ENCODE measurements around the gene TBC1D16.

TBC1D16 gene

DNA sequence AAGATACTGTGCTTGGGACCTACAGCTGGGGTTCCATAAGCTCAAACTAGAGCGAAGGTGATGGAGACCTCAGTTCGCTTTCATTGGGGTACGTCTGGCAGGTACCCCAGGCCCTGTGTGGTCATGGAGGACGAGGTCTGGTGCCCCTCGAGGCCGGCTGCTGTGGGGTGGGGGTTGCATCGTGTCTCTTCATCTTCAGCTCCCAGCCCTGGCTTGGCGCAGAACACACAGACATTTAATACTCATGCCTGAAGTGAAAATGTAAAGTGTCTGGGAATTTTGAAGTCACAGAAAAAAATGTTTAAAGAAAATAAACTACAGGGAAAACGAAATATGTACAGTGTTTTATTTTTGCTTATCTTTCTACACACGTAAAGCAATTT is 80.5 kb downstream of the TBC1D16 start:
- CTCF ChIA-PET, result interaction anchor here (0.8 to 1.0 kb wide), 2 partner anchors 10 to 15 kb away, joined by 3 to 4 read pairs; no protein-coding TSS in a partner anchor
- TF ChIP-seq CTCF (IDR thresholded peaks at IDR 0.05; ENCODE audit: control extremely low read depth, extremely low read depth, low read depth, missing control alignments), result no peak
- DNase-seq (ENCODE audit: extremely low spot score), result no peak
- POLR2A ChIA-PET, result no interaction called here

DNA sequence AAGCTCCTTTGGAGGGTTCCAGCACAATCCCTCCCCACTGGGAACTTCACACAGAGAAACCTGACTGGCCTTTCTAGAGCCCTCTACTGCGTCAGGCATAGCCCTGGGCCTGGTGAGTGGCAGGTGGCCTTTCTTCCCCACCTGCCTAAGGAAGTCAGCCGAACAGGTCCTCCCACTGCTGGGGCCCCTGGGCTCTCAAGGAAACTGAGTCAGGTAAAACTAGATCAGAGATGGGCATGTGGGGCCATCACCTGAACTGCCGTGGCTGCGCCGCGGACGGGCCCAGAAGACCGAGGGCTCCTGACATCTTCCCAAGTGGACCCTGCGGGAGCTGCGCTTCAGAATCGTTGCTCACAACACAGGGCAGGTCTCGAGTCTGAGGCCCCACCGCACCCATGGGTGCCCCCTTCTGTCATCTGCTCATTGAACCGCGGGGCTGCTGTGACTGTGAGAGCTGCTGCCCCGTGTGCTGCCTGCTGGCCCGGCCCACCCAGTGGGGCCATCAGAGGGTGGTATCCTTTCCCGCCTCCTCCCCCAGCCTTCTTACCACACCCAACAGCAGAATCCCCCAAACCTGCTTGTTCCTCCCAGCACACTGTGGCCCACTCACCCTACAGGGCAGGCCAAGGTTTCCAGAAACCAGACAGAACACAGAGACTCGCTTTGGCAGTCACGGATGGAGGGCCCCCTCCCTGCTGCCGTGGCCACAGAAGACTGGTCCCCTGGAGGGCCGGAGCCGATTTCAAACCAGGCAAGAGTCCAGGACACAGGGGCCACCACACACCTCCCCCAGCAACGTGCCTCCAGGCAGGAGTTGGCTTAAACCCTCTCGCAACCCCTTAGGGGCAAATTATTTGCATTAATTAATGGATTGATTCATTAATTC is 81.1 kb downstream of the TBC1D16 start:
- no peak for TF ChIP-seq CTCF (IDR thresholded peaks at IDR 0.05; ENCODE audit: control extremely low read depth, extremely low read depth, low read depth, missing control alignments)
- POLR2A ChIA-PET, result no interaction called here
- CTCF ChIA-PET, result interaction anchor here (0.8 to 1.7 kb wide), 3 partner anchors 11 to 16 kb away, joined by 3 to 6 read pairs (median 4); no protein-coding TSS in a partner anchor

GRCh38 chr17:79953335-79953734 is 82.3 kb downstream of the TBC1D16 start:
- DNase-seq (ENCODE audit: extremely low spot score), result no peak
- CTCF ChIA-PET, result interaction anchor here (1.7 kb wide), 1 partner anchor 17 kb away, joined by 6 read pairs; no protein-coding TSS in a partner anchor
- TF ChIP-seq CTCF (IDR thresholded peaks at IDR 0.05; ENCODE audit: control extremely low read depth, extremely low read depth, low read depth, missing control alignments), result no peak
- POLR2A ChIA-PET, result no interaction called here

More for the DNA sequence above, 81.1 kb downstream of the TBC1D16 start:
- no peak for DNase-seq (ENCODE audit: extremely low spot score)

DNA sequence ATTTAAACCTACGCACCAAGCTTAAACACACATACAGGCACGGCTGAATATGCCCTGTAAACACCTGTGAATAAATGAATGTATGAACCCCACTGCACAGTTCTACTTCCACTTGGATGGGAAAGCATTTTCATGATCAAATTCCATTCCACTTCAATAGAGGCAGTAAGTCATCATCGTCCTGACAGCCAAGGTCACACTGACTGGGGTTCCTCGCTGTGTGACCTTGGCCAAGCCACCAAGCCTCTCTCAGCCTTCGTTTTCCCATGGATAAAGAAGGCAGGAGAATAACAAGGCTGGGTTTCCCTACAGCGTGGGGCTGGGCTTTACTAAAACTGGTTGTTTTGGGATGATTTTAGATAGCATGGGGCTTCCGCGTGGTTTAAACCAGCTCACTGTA is 82.8 kb downstream of the TBC1D16 start:
- DNase-seq (ENCODE audit: extremely low spot score), result no peak
- ChIA-PET POLR2A (no interaction called here), CTCF (interaction anchor here (1.7 kb wide), 1 partner anchor 17 kb away, joined by 6 read pairs; no protein-coding TSS in a partner anchor)
- no peak for TF ChIP-seq CTCF (IDR thresholded peaks at IDR 0.05; ENCODE audit: control extremely low read depth, extremely low read depth, low read depth, missing control alignments)

GRCh38 chr17:79952265-79952877 is 83.3 kb downstream of the TBC1D16 start:
- DNase-seq (ENCODE audit: extremely low spot score), result no peak
- CTCF ChIA-PET, result interaction anchor here (1.4 kb wide), 1 partner anchor 51 kb away, joined by 3 read pairs; no protein-coding TSS in a partner anchor
- POLR2A ChIA-PET, result no interaction called here
- no peak for TF ChIP-seq CTCF (IDR thresholded peaks at IDR 0.05; ENCODE audit: control extremely low read depth, extremely low read depth, low read depth, missing control alignments)

DNA sequence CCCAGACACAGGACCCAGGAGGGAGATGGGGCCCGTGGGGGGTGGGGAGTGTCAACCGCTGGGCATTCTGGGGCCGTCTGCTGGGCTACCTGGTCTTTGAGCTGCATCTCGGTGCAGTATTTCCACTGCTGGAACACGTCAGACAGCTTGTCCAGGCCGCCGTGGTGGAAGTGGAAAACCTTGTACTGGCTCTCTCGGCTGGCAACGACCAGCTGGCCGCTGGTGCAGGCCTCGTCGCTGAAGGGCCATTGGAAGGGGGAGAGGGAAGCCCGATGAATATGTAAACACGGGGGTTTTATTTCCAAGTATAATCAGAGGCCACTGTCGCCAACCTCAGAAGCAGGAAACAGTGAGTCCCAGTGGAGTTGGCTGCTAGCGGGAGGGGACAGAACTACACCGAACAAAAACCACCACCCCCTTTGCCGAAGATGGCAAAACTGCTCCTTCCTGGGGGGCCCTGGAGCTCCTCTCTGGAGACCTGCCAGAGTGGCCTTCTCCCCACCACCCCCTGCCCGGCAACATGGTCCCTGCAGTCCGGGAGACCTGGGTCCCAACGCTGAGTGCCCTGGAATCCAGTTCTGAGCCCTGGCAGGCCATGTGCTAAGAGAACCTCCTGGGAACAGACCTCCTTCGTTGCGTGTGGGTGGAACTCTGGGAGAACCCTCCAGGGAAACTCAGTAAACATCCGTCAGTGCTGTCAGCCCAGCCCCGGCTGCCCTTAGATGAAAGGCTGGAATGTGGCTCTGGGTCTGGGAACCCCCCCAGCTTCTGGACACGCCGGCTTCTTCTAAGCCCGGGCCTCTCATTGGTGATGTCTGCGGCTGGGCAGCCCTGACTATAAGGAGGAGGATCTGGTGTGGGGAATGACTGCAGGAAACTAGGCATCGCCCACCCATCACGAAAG is 84.1 kb downstream of the TBC1D16 start:
- ChIA-PET CTCF (interaction anchor here (1.4 kb wide), 1 partner anchor 52 kb away, joined by 3 read pairs; no protein-coding TSS in a partner anchor), POLR2A (no interaction called here)
- no peak for TF ChIP-seq CTCF (IDR thresholded peaks at IDR 0.05; ENCODE audit: control extremely low read depth, extremely low read depth, low read depth, missing control alignments)
- no peak for DNase-seq (ENCODE audit: extremely low spot score)
